ENCODE results near the gene CCDC24. TPM values are rescaled to one million over a fixed set of nuclear protein-coding genes. Genes with fewer than 3 reads are reported as not detected.

The CCDC24 gene
- total and polyA plus RNA-seq, 2 of the 13 experiments (the other 11 are each of a cell fraction or from before 2014, with no cell fraction given), result 1.4 to 2.9 TPM

GRCh38 chr1:43993206-43993914, 2.0 kb downstream of the CCDC24 start (continued):
- TF ChIP-seq, protein P1, sequence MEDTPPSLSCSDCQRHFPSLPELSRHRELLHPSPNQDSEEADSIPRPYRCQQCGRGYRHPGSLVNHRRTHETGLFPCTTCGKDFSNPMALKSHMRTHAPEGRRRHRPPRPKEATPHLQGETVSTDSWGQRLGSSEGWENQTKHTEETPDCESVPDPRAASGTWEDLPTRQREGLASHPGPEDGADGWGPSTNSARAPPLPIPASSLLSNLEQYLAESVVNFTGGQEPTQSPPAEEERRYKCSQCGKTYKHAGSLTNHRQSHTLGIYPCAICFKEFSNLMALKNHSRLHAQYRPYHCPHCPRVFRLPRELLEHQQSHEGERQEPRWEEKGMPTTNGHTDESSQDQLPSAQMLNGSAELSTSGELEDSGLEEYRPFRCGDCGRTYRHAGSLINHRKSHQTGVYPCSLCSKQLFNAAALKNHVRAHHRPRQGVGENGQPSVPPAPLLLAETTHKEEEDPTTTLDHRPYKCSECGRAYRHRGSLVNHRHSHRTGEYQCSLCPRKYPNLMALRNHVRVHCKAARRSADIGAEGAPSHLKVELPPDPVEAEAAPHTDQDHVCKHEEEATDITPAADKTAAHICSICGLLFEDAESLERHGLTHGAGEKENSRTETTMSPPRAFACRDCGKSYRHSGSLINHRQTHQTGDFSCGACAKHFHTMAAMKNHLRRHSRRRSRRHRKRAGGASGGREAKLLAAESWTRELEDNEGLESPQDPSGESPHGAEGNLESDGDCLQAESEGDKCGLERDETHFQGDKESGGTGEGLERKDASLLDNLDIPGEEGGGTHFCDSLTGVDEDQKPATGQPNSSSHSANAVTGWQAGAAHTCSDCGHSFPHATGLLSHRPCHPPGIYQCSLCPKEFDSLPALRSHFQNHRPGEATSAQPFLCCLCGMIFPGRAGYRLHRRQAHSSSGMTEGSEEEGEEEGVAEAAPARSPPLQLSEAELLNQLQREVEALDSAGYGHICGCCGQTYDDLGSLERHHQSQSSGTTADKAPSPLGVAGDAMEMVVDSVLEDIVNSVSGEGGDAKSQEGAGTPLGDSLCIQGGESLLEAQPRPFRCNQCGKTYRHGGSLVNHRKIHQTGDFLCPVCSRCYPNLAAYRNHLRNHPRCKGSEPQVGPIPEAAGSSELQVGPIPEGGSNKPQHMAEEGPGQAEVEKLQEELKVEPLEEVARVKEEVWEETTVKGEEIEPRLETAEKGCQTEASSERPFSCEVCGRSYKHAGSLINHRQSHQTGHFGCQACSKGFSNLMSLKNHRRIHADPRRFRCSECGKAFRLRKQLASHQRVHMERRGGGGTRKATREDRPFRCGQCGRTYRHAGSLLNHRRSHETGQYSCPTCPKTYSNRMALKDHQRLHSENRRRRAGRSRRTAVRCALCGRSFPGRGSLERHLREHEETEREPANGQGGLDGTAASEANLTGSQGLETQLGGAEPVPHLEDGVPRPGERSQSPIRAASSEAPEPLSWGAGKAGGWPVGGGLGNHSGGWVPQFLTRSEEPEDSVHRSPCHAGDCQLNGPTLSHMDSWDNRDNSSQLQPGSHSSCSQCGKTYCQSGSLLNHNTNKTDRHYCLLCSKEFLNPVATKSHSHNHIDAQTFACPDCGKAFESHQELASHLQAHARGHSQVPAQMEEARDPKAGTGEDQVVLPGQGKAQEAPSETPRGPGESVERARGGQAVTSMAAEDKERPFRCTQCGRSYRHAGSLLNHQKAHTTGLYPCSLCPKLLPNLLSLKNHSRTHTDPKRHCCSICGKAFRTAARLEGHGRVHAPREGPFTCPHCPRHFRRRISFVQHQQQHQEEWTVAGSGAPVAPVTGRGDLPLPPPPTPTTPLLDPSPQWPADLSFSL (CRISPR knock-in tag; IDR thresholded peaks at IDR 0.05), result no peak
- TF ChIP-seq RBAK (CRISPR knock-in tag; IDR thresholded peaks at IDR 0.05) (no peak), ZNF784 (CRISPR knock-in tag; IDR thresholded peaks at IDR 0.05; ENCODE audit: borderline replicate concordance) (no peak), SATB2 (CRISPR knock-in tag; IDR thresholded peaks at IDR 0.05) (no peak), DDIT3 (CRISPR knock-in tag; IDR thresholded peaks at IDR 0.05) (no peak)

Measured in HepG2 (cell line).